ENCODE data around the gene SPAG5.

The SPAG5 gene

DNA sequence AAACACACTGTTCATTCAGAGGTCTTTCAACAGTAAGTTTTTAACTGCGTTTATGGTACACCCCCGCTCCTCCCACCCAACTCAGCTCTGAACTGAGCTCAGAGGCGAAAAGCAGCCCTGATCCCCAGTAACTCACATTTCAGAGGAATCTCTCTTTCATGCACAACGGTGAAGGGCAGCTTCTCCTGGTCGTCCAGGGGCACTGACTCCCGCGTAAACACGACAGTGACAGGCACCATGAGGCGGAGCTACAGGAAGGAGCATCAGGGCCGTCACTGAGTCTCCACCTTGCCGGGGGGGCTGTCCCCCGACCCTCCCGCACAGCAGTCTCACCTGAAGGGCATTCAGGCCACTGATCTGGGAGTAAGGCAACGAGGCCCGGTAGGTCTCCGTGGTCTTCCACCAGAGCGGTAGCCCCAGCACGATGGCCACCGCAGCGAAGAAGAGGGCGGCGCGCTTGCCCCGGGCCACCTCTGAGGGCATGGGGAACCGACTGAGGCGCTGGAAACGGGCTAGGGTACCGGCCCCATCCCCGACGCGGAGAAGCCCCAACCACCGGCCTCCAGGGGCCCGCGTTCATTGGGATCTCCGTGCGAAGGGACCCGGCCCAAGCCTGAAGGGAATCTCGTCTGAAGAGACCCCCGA, 28.0 kb downstream of the SPAG5 start:
- peak; percentile 21 for DNase-seq

DNA sequence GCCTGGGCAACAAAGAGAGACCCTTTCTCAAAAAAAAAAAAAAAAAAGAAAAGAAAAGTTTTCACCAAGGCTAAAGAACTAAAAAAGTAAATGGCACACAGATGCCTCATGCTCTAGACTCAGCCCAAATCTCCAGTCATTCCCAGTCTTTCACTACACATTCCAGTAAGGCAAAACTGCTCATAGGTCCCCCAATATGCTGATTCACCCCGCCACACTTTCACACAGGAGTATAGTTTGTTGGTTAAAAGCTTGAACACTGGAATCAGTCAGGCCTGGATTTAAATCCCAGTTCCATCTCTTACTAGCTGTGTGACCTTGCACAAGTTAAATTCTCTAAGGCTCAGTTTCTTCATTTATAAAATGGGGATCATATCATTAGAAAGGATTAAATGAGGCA, 29.4 kb downstream of the SPAG5 start:
- no peak for DNase-seq

DNA sequence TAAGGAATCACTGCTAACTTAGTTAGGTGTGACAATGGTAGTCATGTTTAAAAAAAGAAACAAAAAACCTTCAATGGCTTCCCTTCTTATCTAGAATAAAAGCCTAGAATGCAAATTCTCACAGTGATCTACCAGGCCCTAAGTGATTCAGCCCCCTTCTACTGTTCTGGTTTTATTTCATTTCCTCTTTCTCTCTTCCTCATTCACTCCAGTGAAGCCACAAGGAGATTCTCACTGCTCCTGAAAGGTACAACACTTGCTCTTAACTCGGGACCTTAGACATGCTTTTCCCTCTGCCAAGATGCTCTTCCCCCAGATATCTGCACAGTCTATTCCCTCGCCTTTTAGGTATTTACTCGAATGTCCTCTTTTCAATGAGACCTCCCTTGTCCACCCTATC, 31.2 kb downstream of the SPAG5 start:
- no peak for DNase-seq

DNA sequence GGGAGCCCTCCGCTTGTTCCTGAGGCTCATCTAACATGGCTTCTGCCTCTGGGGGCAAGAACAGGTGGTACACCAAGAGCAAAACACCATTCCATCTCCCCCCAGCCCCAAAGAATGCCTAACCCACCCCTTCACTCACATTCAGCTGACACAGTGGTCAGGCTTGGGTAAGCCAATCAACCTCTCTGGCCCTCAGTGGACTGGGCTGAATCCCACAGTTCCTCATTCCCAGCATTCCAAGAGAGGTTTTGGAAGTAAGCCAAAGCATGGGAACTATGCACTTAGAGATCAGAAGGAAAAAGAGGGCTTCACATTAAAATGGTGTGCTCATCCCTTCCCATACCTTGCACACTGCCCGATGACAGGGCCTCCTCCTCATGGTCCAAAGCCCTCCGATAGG, 35.4 kb downstream of the SPAG5 start:
- DNase-seq = no peak

DNA sequence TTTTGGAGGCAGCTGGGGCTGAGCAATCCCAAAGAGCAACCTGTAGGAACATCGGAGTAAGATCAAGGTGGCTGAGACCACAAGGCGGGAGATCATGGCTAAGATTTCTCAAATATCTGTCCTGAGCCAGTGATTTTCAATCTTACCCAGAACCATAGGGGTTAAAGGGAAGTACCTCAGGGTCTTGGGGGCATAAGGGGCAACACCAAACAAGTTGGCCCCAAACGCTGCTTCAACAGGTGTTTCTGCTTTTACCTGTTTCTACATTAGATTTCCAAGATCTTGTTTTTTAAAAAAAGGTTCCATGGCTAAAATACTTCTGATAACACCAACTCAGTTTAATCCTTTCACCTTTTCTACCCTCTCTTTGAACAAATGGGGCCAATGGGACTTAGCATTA, 43.8 kb downstream of the SPAG5 start:
- DNase-seq = no peak

DNA sequence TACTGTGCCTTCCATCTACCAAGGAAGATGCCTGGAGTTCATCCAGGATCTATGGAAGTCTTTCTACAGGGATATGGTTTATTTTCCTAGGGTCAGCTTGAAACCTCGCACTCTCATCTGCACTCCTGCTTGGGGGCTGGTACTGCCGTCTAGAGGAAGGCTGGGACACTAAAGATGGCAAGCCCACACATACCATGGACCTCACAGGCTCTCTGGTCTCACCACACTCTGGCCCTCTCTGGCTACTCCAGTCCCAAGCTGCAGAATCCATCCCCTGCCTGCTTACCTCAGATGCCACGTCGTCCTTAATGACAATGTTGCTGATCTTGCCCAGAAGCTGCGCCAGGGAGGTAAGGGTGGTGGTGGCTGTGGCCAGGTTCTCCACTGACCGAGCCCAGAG, 44.3 kb downstream of the SPAG5 start:
- no peak for DNase-seq

DNA sequence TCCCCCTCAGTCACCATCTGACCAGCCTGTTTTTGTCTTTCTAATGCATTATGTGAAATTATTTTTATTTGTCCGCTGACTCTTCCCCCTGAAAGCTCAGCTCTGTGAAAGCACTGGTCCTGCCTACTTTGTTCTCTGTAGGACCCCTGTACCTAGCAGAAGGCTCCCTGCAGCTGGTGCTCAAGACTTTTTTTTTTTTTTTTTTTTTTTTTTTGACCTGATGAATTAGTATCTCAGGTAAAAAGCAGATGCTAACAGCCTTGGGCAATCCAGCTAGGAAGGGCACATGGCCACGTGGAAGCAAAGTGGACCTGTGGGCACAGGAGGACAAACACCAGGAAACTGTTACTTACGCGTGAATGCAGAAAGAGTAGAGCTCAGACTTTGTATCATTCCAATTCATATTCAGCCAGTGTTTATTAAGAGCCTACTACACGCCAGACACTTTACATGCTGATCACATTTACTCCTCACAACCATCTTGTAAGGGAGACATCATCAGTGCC, 45.8 kb downstream of the SPAG5 start:
- DNase-seq = no peak

DNA sequence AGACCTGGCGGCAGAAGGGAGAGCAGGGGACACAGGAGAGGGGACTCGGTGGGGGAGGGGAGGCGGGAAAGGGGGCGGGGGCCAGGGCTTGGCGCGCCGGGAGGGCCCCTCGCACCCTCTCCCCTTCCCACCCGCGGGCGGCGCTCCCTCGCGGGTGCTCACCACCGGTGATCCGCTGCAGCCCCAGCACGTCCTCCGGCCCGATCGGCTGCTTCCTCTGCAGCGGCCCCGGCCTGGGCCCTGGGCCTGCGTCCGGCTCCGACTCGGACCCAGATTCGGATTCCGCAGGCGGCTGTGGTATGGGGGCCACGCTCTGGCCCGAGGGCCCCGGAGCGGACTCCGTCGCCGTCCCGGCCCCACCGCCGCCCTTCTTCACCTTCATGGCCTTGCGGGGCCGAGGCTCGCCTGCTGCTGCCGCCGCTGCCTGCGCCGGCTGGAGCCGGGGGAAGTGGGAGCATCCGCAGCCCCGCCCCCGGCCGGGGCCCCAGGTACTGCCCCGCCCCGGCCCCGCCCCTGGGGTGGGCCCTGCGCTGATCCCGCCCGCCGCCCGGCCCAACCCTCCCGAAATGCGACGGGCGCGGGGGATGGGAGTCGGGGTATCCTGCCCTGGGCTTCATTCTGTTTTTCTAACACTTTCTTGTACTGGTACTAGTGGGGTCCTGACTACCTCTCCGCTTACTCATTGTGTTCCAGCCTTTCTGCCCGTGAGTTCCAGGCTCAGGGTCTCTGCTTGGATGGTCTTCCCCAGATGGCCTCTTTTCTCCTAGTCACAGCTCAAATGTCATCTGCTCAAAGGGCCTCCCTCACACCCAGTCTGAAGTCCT, 46.4 kb downstream of the SPAG5 start, which contains the start of gene UNC119:
Gene UNC119 (minus strand): TSS at position 449 of the 824 bp plus-strand sequence. CDS start 67 bp downstream, at position 382.
- DNase-seq = peak; percentile 66

DNA sequence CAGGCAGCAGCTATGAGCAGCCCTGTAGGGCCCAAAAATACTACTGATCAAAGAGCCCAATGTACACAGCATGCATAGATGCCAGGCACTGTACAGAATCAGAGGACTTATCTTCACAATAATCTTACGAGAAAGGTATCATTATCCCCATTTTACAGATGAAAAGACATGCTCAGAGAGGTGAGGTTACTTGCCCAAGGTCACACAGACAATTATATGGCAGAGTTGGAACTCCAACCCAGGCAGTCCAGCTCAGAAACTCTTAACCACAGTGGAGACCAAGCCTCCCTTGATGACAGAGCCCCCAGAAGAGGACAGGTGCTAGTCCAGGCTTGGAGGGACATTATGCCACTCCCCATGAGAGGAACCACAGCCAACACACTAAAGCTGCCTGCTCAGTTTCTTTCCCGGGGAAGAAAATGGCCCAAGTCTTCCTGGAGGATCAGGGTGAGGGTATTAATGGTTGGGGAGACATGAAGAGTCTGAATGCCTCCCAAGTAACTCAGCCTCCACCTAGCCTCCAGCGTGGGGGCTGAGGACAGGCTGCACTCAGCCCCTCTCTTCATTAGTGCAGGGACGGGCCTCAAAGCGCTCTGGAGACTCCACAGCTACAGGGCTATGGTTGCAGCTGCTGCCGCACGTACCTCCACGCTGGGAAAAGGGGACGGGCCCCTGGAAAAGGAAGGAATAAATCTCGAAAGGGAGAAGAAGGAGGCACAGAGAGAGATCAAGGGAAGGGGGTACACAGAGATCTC, 47.2 kb downstream of the SPAG5 start:
- no peak for DNase-seq

DNA sequence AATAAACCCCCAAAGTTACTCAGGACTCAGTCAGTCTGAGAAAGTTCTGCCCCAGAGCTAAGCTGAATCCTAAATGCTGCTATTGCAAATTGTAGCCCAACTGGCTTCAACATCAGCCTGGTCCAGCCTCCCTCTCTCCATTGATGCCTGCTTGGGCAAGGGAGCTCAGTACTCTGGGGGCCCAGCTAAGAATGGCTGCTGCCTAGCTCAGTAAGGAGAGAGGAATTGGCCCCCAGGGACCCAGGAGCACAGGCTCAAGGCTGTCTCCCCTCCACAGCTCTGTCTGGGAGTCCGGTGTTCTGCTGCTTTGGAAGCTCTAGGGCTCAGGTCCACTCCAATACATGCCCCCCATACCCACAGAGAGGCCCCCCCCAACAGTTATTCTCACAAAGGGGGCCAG, 48.0 kb downstream of the SPAG5 start:
- no peak for DNase-seq

DNA sequence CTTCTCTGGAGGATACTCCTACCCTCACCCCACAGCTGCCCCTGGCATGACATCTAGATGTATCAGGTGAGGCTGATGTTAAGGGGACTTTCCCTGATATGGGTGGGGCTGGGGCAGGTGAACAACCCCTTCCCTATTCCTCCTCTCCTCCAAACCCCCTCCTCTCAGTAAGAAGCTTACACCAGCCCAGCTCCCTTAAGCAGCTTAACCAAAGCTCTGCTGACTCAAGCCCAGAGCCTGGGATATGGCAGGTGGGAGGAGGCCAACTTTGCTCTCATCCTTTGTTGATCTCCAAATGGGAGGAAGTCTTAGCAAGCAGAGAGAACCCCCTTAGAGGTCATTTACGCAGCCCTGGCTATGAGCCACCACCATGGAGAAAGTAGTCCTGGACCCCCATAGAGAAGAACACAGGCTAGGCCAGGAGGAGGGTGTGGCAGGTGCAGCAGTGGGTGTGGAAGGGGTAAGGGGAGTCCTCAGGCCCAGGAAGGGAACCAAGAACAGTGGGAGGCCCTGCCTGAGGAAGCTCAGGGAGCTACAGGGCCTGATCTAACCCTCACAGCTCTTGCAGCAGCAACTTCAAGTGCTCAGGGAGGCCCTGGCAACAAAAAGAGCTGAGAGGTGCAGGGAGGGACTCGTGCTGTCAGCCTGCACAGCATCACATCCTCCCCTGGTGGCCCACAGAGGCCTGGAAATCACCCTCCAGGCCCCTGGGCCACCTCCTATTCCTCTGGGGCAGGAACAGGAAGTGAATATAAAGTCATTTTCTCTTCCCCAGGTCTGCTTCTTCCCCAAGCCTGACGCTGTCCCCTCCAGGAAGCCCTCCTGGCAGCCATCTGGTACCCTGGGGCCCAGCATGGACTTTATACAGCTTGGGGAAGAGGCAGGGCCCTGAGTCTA, 49.3 kb downstream of the SPAG5 start:
- DNase-seq = no peak

DNA sequence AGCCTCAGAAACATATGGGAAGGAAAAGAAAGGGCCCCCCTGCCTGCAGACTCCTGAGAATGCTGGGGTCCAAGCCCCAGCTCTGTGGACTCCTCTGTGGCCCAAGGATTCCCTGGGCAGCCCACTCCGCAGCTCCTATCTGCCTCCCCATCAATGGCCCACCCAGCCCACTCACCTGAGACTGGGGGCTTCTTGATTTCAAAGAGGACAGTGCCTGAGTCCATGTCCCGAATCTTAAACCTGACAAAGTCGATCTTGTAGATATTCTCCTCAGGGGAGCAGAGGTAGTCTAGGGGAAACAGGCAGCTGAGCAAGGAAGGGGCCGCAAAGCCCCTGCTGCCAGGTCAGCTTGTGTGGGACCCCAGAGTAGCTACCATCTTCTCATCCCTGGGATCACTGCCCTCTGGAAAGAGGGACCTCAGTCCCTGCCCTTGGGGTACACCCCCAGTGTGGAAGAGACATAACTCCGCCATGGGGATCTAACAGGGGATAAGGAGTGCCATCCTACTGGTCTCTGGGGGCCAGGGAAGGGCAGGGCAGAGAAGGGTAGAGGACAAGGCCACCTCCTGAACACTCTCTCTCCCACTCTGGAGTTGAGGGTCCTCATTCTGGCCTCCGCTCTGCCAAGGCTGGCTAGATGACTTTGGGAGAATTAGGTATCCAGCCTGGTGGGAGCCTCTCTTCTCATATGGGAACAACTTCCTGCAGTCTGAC, 50.3 kb downstream of the SPAG5 start:
- DNase-seq = no peak

DNA sequence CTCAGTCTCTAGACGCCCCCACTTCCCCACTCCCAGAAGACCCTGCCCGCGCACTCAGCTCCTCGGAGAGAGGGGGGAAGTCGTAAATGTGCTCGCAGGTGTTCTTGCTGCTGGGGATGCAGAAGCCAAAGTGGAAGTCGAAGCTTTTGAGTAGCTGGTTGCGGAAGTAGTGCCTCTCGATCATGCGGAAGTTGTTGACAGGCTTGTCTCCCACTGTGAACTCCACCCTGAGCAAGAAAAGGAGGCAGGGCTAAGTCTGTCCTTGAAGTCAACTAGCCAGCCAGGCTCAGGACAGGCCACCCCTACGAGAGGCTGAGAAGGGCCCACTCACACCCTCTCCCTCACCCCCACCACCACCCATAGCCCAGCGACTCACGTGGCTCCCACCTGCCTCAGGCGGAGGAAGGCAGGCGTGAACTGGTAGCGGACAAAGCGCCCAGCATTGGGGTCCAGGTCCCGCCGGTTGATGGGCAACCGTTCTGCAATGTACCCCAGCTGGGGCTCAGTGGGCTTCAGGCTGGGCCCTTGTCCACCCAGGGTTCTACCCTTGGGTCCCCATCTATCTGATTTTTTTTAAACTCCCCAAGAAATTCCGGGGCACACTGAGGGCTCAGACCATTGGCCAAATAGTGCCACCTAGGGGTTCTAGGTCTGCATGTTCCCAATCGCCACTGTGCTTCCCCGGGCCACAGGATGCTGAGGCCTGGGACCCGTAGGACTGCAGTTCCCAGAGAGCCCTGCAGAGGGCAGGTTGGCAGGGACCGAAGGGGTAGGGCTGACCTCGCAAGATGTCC, 51.0 kb downstream of the SPAG5 start:
- DNase-seq = no peak

DNA sequence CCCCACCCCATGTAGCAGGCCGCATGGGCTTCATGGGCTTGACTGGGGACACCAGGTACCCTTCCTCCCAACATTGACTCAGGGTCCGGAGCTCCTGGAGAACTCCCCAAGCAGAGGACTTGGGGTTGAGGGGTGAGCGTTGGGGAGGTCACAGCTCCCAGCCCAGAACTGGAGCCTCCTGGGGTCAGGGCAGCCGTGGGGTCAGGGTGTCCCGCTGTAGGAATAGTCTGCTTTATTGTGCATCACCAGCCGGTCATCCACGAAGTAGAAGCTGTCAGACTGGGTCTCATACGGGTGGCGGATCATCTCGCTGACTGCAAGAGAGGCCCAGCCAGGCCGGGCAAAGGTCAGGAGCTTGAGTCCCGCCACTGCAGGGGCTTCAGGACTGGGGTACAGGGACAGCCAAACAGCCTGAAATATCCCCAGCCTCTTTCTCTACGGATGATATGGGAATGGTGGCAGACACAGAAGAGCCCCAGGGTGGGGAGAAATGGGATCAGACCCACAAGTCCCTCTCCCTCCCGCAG, 51.7 kb downstream of the SPAG5 start:
- DNase-seq = no peak

DNA sequence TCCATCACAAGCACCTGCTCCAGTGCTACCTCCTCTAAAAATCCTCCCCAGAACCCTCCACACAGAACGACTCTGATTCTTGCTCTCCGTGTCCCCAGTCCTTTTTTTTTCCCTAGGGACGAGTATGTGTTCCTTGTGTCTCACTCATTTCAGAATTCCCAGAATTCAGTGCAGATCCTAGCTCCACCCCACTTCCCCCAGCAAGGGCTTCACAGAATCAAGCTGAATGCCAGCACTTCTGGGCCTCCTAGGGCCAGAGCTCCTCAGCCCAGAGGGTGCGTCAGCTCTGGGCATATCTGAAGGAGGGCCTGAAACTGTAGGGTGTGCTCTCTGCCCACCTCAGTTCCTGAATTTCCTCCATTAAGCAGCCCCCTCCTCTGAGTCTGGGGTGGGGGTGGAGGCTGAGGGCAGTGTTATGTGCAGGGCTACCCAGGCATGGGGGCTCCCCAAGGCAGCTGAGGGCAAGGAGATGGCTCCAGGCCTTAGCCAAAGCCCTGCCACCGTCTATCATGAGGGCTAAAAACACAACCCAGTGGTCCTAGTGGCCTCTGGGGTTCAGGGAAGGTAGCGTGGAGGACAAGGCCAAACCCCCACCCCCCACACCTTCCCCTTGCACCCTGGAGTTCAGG, 52.9 kb downstream of the SPAG5 start:
- no peak for DNase-seq

DNA sequence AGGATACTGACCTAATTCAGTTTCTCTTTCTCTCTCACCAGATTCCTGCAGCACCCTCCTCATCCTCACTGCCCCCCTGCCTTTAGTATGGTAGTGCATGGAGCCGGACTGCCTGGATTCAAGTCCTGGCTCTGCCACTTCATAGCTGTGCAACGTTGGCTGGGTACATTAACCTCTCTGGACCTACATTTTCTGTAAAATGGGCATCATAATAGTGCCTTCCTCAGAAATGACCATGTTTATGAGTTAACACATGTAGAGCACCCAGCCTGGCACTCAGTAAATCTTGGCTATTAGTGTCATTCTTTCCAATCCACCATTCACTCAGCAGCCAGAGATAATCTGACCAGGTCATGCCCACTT, 53.7 kb downstream of the SPAG5 start:
- no peak for DNase-seq

DNA sequence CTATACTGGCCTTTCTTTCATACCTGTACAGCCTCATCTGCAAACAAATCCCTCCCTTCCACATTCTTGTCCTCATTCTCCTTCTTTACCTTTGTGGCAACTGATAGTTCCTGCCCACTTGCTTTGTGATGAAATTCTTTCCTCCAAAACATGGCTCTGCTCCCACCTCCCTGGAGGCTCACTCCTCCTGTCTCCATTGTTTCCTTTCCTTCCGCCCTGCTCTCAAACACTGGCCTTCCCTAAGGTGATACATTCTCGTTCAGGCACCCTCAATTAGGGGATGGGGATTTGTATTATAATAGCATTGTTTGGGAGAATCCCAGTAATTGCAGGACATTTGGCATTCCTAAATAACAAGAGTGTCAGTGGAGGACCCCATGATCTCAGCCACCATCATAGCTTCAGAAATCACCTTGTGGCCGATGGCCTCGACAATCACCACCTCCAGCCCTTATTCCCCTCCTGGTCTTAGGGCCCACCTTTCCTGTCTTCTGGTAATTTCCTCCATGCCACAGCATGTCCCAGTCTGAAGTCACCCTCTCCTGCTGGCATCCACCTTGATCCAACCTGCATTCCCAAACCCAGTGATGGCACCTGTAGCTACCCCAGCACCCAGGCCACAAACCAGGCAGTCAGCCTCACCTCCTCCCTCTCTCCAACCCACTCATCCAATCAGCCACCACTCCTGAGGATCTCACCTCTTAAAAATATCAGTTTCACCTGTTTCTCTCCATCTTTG, 54.3 kb downstream of the SPAG5 start:
- no peak for DNase-seq

DNA sequence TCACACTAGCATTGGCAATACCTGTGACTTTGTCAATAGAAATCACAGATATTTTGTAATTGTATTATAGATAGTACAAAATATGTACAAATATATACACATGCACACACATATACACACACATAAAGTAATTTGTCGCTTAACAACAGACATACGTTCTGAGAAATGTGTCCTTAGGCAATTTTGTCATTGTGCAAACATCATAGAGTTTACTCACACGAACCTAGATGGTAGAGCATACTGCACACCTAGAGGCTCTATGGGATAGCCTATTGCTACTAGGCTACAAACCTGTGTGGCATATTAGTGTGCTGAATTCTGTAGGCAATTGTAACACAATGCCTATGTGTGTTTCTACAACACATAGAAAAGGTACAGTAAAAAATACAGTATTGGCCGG, 57.4 kb downstream of the SPAG5 start:
- no peak for DNase-seq

DNA sequence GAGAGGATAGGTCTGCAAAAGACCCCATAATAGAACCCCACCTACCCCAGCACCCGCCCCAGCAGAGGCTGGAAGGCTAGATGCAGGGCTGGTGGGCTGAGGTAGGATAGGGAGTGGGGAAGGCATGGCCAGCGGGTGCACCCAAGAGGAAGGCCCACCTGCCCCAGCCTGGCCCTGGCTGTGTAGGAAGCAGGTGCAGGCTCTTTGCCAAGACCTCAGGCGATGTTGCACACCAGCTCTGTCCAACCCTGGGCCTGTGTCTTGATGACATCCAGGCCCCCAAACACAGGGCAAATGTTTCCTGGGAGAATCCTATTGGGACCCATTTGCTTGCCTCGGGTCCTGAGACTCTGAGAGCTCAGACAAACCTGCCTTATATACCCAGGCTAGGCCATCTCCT, 58.6 kb downstream of the SPAG5 start:
- peak; percentile 9 for DNase-seq
